Activated CD4-positive, CD25-positive, alpha-beta regulatory T cell (primary cell): ENCODE measurements around the gene AAMDC.
"Not testable (repeated sequence)": the region's sequence is repeated elsewhere in the genome, so short reads cannot be mapped to it uniquely, and the experiment has no call there.

Source experiments
- DNase-seq, 4 experiments: peaks; one replicate each; lab custom pipeline; 2025; lab: John Stamatoyannopoulos, UW

Gene AAMDC

DNA sequence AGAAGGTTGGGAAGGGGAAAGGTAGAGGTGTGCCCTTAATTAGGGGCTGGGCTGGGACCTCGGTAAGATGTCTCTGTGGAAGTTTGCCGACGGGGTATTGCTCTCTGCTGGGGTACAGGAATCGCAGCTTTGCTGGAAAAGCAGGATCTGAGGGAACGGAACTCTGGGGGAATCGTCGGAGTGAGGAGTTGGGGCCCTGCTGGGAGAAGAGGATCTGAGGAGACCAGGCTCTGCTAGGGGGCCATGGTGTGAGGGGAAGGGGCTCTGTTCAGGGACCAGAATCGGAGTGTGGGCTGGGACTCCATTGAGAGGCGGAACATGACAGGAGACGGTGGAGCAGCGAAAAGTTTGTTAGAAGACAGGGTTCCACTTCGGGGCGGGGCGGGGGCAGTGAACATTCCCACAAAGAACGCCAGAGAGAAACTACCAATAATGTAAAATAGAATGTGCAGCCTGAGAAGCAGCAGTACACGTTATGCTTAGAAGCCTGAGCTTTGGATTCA lies 456 bp downstream of the AAMDC start:
- peak in 1 of 4 experiments; percentile 4 for DNase-seq

DNA sequence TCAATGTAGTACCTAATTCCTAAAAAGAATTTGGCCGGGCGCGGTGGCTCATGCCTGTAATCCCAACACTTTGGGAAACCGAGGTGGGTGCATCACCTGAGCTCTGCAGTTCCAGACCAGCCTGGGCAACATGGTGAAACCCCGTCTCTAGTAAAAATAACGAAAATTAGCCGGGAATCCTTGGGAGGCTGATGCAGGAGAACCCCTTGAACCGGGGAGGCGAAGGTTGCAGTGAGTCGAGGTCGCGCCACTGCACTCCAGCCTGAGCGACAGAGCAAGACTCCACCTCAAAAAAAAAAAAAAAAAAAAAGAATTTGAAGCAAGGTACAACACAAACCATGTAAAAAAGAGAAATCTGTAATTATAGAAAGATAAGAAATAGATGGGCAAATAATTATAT lies 1.2 kb downstream of the AAMDC start:
- not testable (repeated sequence) for DNase-seq

DNA sequence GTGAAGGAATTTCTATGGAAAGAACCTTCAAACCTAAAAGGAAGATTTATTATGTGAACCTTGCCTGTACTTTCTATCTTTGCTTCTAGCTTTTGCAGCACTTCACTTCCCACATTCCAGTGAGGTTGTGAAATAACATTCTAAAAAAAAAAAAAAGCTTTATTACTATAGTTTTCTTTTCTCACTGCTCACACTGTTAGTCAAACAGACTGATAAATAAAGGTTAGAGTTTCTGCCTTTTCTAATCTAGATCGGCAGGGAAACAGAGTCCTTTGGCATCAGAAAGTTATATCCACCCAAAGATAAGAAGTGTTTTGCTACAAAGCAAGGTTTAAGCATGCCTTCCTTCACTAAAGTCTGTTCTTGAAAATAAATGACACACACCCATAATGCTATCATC lies 2.8 kb downstream of the AAMDC start:
- no peak for DNase-seq

DNA sequence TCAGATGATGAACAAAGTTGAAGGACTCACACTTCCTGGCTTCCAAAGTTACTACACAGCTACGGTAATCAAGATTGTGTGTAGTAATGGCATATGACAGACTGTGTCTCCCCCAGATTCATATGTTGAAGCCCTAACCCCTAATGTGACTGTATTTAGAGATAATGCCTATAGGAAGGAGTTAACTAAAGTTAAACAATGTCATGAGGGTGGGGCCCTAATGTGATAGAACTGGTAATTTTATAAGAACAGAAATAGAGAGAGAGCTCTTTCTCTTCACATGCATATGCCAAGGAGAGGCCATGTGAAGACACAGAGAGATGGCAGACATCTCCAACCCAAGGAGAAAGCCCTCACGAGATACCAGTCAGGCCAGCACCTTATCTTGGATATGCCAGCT lies 8.0 kb downstream of the AAMDC start:
- DNase-seq: no peak

DNA sequence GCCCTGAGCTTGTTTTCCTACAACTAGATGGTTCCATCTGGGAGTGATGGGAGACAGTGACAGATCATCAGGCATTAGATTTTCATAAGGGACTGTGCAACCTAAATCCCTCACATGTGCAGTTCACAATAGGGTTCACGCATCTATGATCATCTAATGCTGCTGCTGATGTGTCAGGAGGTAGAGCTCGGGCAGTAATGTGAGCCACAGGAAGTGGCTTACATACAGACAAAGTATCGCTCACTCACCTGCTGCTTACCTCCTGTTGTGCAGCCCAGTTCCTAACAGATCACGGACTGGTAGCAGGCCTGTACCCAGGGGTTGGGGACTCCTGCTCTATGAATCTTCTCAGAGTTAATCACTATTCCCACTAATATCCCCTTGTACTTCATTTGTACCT lies 12.4 kb downstream of the AAMDC start:
- DNase-seq: no peak

- DNase-seq: no peak
These were observed 21.6 kb downstream of the AAMDC start for GRCh38 chr11:77842441-77843121.

GRCh38 chr11:77843700-77844099 lies 22.8 kb downstream of the AAMDC start:
- not testable (repeated sequence) for DNase-seq

- no peak for DNase-seq
These were observed 30.6 kb downstream of the AAMDC start for GRCh38 chr11:77851503-77851902.

DNA sequence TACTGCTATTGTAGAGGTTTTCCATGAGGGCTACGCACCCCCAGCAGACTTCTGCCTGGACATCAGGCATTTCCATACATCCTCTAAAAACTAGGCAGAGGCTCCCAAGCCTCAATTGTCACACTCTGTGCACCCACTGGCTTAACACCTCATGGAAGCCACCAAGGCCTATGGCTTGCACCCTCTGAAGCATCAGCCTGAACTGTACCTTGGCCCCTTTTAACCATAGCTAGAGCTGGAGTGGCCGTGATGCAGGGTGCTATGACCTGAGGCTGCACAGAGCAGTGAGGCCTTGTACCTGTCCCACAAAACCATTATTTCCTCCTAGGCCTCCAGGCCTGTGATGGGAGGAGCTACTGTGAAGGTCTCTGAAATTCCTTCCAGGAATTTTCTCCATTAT lies 33.9 kb downstream of the AAMDC start:
- DNase-seq: no peak

GRCh38 chr11:77857906-77858457 lies 37.0 kb downstream of the AAMDC start:
- DNase-seq: not testable (repeated sequence)

- not testable (repeated sequence) for DNase-seq
These were observed 40.5 kb downstream of the AAMDC start for GRCh38 chr11:77861444-77861843.

DNA sequence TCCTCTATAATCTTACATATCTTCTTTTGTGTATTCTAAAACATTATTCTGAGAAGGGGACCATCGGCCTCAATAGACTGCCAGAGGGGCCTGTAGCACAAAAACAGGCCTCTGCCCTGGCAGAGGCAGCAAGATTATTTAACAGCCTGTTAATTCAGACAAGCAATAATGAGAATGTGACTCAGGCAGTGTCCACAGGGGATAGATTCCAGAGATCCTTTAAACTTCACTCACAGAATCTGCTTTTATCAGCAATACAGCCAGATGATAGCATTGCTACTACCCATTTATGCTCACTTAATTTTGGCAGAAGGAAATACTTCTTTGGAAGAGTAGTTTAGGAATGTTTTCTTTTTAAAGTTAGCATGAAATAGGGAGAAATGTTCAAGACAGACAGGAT lies 44.9 kb downstream of the AAMDC start:
- DNase-seq: no peak

- no peak for DNase-seq
These were observed 45.4 kb downstream of the AAMDC start for GRCh38 chr11:77866336-77866735.

DNA sequence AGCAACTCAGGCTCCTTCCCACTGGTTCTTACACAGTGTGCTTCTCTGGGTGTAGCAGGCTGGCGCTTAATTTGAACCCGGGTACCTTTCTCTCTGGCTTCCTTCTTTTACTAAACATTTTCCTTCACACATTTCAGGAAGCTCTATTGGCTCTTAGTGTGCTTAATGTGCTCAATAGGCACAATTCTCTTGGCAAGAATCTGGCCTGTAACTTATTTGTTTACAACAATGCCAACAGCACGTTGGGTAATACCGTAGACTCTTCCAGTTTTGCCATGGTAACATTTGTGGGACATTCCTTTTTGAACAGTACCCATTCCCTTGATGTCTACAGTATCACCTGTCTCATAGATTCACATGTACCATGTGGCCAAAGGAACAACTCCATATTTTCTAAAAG lies 47.8 kb downstream of the AAMDC start:
- DNase-seq: no peak

- no peak for DNase-seq
These were observed 50.9 kb downstream of the AAMDC start for GRCh38 chr11:77871855-77872254.

GRCh38 chr11:77873345-77873744 lies 52.4 kb downstream of the AAMDC start:
- no peak for DNase-seq

DNA sequence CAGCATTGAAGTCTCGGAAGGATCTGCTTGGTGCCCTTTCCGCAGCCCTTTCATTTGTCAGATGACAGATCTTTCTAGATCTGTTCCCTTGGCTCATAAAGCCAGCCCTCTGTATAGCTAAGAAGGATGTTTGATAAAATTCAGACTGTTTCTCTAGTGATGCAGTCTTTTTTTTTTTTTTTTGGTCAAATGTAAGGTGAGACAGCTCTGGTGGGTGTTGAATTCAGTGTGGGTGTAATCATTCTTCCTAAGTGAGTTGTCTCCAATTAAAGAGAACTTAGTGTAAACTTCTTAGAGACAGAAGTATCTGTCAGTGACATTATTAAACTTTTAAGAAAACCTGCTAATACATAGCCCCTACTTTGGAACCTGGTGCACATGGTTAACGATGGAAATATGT lies 53.3 kb downstream of the AAMDC start:
- no peak for DNase-seq

DNA sequence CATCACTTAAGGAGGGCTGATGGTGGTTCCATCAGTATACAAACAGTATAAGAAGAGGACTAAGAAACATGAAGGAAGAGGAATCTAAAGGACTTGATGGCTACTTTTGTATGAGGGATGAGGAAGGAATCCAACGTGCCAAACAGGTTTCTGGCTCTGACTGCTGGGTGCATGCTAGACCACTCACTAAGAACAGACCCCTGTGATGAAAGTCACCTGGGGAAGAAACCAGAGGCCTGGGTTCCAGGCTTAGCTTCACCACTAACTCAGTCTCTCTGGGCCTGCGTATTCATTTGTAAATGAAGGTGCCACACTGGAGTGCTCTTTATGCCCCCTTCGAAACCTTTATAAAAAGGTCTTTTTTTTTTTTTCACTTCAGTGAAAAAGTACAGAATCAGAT lies 55.1 kb downstream of the AAMDC start:
- no peak for DNase-seq

GRCh38 chr11:77878247-77878646 lies 57.3 kb downstream of the AAMDC start:
- not testable (repeated sequence) for DNase-seq

- no peak for DNase-seq
These were observed 58.3 kb downstream of the AAMDC start for GRCh38 chr11:77879218-77879617.

- DNase-seq: no peak
These were observed 61.5 kb downstream of the AAMDC start for GRCh38 chr11:77882396-77882795.

DNA sequence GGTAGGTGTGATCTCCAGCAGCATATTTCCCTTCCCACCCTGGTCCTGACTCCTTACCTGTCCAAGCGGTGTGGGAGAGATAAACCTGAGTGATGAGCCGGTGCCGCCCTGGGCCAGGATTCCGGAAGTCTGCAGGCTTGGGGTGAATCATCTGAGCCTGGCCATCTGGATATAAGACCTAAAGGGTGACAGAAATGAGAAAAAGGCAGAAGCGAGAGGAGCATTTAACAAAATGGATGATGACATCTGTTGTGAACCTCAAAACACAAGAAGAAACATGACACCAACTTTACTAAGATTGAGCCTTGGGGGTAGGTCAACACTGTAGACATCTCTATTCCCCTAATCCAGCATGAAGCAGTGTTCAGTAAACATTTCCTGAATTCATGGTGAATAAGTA lies 62.8 kb downstream of the AAMDC start:
- no peak for DNase-seq

DNA sequence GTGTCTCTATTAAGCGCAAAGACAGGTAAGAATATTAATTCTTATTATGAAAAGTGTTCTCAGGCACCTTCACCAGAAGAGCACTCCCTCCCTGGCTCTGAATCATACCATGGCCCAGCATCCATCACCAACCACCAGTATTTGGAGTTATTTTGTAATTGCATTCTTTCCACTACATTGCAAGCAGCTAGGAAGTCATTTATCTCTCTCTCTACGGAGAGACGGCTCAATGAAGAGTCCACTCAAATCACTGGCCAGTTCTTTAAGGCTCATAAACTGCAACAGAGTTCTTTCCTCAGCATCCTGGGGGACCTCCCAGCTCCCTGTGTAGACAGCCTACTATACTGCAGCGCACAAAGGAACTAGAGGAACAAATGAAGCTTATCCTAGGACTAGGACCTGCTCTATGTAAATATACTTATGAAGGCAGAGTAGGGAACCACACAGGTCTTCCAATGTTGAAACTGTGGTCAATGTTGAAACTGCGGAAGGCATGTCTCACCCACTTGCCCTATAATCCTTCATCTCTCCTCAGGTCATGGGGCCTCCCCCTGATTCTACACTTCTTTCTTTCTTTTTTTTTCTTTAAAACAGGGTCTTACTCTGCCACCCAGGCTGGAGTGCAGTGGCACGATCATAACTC lies 63.4 kb downstream of the AAMDC start:
- no peak for DNase-seq

- no peak for DNase-seq
These were observed 63.9 kb downstream of the AAMDC start for GRCh38 chr11:77884829-77885190.
